SK-N-SH (cell line): ENCODE results near the gene LEO1. TPM values are rescaled to one million over a fixed set of nuclear protein-coding genes. Genes with fewer than 3 reads are reported as not detected.

Experiments
- CTCF ChIA-PET: fragments of 300-600, 350-600 bp; formaldehyde crosslinking; extraction: SDS; loops from one replicate; lab custom pipeline; 2021; lab: Yijun Ruan, JAX
- POLR2A ChIA-PET: fragments of 350-600 bp; sonication (Branson Sonifier 250); formaldehyde crosslinking; extraction: SDS; loops from one replicate; lab custom pipeline; 2020; ENCODE audit warnings: antibody characterized with exemption, inconsistent platforms; lab: Yijun Ruan, JAX
- DNase-seq: peaks from one replicate; pipeline ENCODE4 v3.0.0; 2012
- H2AFZ ChIP-seq: fragments of 200-600 bp; sonication (generic); 2 replicates; pipeline ENCODE4 v1.8.1; 2016; ENCODE audit warnings: antibody characterized with exemption, mild to moderate bottlenecking, low read depth
- H3F3A ChIP-seq: fragments of 200-600 bp; sonication (generic); replicated peaks from 2 replicates; pipeline ENCODE3; 2016; ENCODE audit warnings: antibody characterized with exemption, mild to moderate bottlenecking; ENCODE audit not compliant: insufficient read depth
- H3K27ac ChIP-seq, 2 experiments: fragments of 200-500 bp in 1 of 2; fragments of 200-600 bp in 1 of 2; sonication (Bioruptor generic) in 1 of 2; sonication (generic), shearing (Covaris generic) in 1 of 2; 2 replicates each; pipeline versions ENCODE4 v1.5.1 to v1.6.1; 2014 to 2016; ENCODE audit warnings: low read depth in 2 of 2, inconsistent platforms in 1 of 2, low read length in 1 of 2, mild to moderate bottlenecking in 1 of 2, mixed read lengths in 1 of 2
- H3K27me3 ChIP-seq: fragments of 200-600 bp; sonication (generic), shearing (Covaris generic); 2 replicates; pipeline ENCODE4 v1.6.1; 2016; ENCODE audit warnings: mixed run types; ENCODE audit not compliant: insufficient read depth
- H3K36me3 ChIP-seq, 2 experiments: fragments of 200-500 bp in 1 of 2; fragments of 200-600 bp in 1 of 2; sonication (Bioruptor generic) in 1 of 2; sonication (generic) in 1 of 2; replicated peaks in 1 of 2; 2 replicates each; pipeline versions ENCODE3 to v1.5.1; 2014 to 2016; ENCODE audit warnings: low read length in 1 of 2, mild to moderate bottlenecking in 1 of 2; ENCODE audit not compliant: insufficient read depth in 2 of 2, control insufficient read depth in 1 of 2
- H3K4me1 ChIP-seq, 2 experiments: fragments of 200-500 bp in 1 of 2; fragments of 200-600 bp in 1 of 2; sonication (Bioruptor generic) in 1 of 2; sonication (generic), shearing (Covaris generic) in 1 of 2; 2 replicates each; pipeline versions ENCODE4 v1.5.1 to v1.6.1; 2014 to 2016; ENCODE audit warnings: low read depth in 1 of 2, low read length in 1 of 2, mixed run types in 1 of 2; ENCODE audit not compliant: insufficient read depth in 2 of 2, control insufficient read depth in 1 of 2
- H3K4me2 ChIP-seq: fragments of 200-600 bp; sonication (generic), shearing (Covaris generic); 2 replicates; pipeline ENCODE4 v1.6.1; 2017; ENCODE audit warnings: mixed run types
- H3K4me3 ChIP-seq, 2 experiments: fragments of 200-500 bp in 1 of 2; fragments of 200-600 bp in 1 of 2; sonication (Bioruptor generic) in 1 of 2; sonication (generic), shearing (Covaris generic) in 1 of 2; 2 replicates each; pipeline versions ENCODE4 v1.5.1 to v1.8.1; 2014 to 2016; ENCODE audit warnings: low read depth in 2 of 2, inconsistent platforms in 1 of 2, low read length in 1 of 2, mild to moderate bottlenecking in 1 of 2, mixed read lengths in 1 of 2, moderate library complexity in 1 of 2
- H3K79me2 ChIP-seq: fragments of 200-600 bp; sonication (generic); 2 replicates; pipeline ENCODE4 v1.8.1; 2017; ENCODE audit warnings: mild to moderate bottlenecking; ENCODE audit not compliant: insufficient read depth
- H3K9ac ChIP-seq: fragments of 200-600 bp; sonication (generic); 2 replicates; pipeline ENCODE4 v1.6.1; 2017; ENCODE audit warnings: mixed run types
- H3K9me2 ChIP-seq: fragments of 200-600 bp; sonication (generic); 2 replicates; pipeline ENCODE4 v1.6.1; 2017; ENCODE audit warnings: mixed run types
- H3K9me3 ChIP-seq: fragments of 200-600 bp; sonication (generic); 2 replicates; pipeline ENCODE4 v1.6.1; 2017; ENCODE audit warnings: mixed run types, mild to moderate bottlenecking, moderate library complexity
- H4K20me1 ChIP-seq: fragments of 200-600 bp; sonication (generic); 2 replicates; pipeline ENCODE4 v1.6.1; 2017; ENCODE audit warnings: mild to moderate bottlenecking, mixed run types; ENCODE audit not compliant: insufficient read depth
- CHD2 ChIP-seq: fragments of 150-350 bp; IDR thresholded peaks from 2 replicates; pipeline ENCODE4 v1.6.1; 2018; ENCODE audit warnings: low read length; ENCODE audit not compliant: partially characterized antibody
- FOSL2 ChIP-seq: IDR thresholded peaks from 2 replicates; pipeline ENCODE4 v1.4.0; 2012; ENCODE audit warnings: low read depth, mild to moderate bottlenecking, moderate library complexity, borderline replicate concordance
- GABPA ChIP-seq: IDR thresholded peaks from 2 replicates; pipeline ENCODE4 v1.4.0; 2012; ENCODE audit warnings: low read depth, mild to moderate bottlenecking
- GATA2 ChIP-seq: sonication (generic); formaldehyde crosslinking; IDR thresholded peaks from 2 replicates; pipeline ENCODE4 v1.5.0; 2020; ENCODE audit warnings: mild to moderate bottlenecking, missing genetic modification reagents
- JUND ChIP-seq: IDR thresholded peaks from 2 replicates; pipeline ENCODE4 v1.4.0; 2012
- MEF2A ChIP-seq: IDR thresholded peaks from 2 replicates; pipeline ENCODE4 v1.4.0; 2012; ENCODE audit warnings: low read depth, borderline replicate concordance
- MXI1 ChIP-seq: IDR thresholded peaks from 2 replicates; pipeline ENCODE4 v1.6.1; 2012; ENCODE audit warnings: mild to moderate bottlenecking, low read depth, low read length, improper control_type of control experiment
- NFIC ChIP-seq: IDR thresholded peaks from 2 replicates; pipeline ENCODE4 v1.4.0; 2012; ENCODE audit warnings: borderline replicate concordance
- POLR2AphosphoS5 ChIP-seq: IDR thresholded peaks from 2 replicates; pipeline ENCODE4 v1.6.1; 2012; ENCODE audit warnings: low read depth, low read length
- RCOR1 ChIP-seq: fragments of 150-350 bp; IDR thresholded peaks from 2 replicates; pipeline ENCODE4 v1.6.1; 2017; ENCODE audit warnings: antibody characterized with exemption, low read length
- RFX5 ChIP-seq: IDR thresholded peaks from 2 replicates; pipeline ENCODE4 v1.6.1; 2012; ENCODE audit warnings: mild to moderate bottlenecking, improper control_type of control experiment, low read length
- RXRA ChIP-seq: IDR thresholded peaks from 2 replicates; pipeline ENCODE4 v1.4.0; 2012; ENCODE audit warnings: low read depth, mild to moderate bottlenecking, borderline replicate concordance
- SIN3A ChIP-seq: IDR thresholded peaks from 2 replicates; pipeline ENCODE4 v1.6.1; 2012; ENCODE audit warnings: low read depth, mild to moderate bottlenecking, low read length, moderate library complexity, borderline replicate concordance
- TAF1 ChIP-seq: IDR thresholded peaks from 2 replicates; pipeline ENCODE4 v1.6.1; 2012; ENCODE audit warnings: low read depth, mild to moderate bottlenecking, low read length, moderate library complexity, borderline replicate concordance
- TEAD4 ChIP-seq: IDR thresholded peaks from 2 replicates; pipeline ENCODE4 v1.4.0; 2012; ENCODE audit warnings: mild to moderate bottlenecking, borderline replicate concordance; ENCODE audit not compliant: insufficient read depth
- WGBS: methylation state at CpG from one replicate; pipeline ENCODE4 v1.1.6; 2017; ENCODE audit warnings: low lambda C conversion rate; 5-methylcytosine and 5-hydroxymethylcytosine counted together
- polyA plus RNA-seq, 3 experiments: library from polyadenylated mRNA; depleted of rRNA; stranded (reverse); fragments of >200 nt; gene quantifications; 2 replicates each; pipeline ENCODE4 v1.2.3, GENCODE V29; 2012
- TF ChIP-seq, protein P1 (sequence below): IDR thresholded peaks from 2 replicates; pipeline ENCODE4 v1.4.0; 2012; ENCODE audit warnings: low read depth, borderline replicate concordance
- TF ChIP-seq, protein P2 (sequence below): IDR thresholded peaks from 2 replicates; pipeline ENCODE4 v1.4.0; 2012; ENCODE audit warnings: low read depth, borderline replicate concordance
- TF ChIP-seq, protein P3 (sequence below): fragments of 150-350 bp; IDR thresholded peaks from 2 replicates; pipeline ENCODE4 v1.6.1; 2017; ENCODE audit warnings: antibody characterized with exemption, low read length, low read depth, borderline replicate concordance
- TF ChIP-seq, protein P4 (sequence below): fragments of 200-600 bp; sonication (generic); IDR thresholded peaks from 2 replicates; pipeline ENCODE4 v1.6.1; 2017; ENCODE audit warnings: antibody characterized with exemption, mild to moderate bottlenecking, moderate library complexity

The LEO1 gene
- polyA plus RNA-seq, 1 of the 3 experiments (the other 2 are of a cell fraction), result 6.7 TPM

DNA sequence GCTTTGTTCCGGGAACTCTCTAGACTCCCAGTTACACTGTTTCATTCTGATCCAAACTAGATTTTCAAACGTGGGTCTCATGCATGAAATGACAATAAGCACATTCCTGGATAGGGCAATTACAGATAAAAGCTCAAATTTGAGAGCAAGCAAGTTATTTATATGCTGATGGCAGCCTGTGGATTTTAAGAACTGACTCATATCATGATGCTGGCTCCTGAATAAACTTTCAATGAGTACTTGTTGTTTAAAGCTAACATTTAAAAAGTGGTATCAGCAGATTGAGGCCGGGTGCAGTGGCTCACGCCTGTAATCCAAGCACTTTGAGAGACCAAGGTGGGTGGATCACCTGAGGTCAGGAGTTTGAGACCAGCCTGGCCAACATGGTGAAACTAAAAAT is 66.6 kb downstream of the LEO1 start:
- no peak overlapping the region for H3K4me2 ChIP-seq
- no peak for DNase-seq
- H3K4me3 ChIP-seq, result no peak overlapping the region
- no peak overlapping the region for H2AFZ ChIP-seq
- H3K36me3 ChIP-seq, result peaks cover 55 to 71% of the 10 kb centered on the region in 2 experiments
- ChIA-PET POLR2A (interaction anchor here (0.9 kb wide), 1 partner anchor 93 kb away, joined by 3 read pairs; no protein-coding TSS in a partner anchor), CTCF (interaction anchor here (1.2 to 2.5 kb wide), 4 partner anchors 9 to 255 kb away, joined by 3 to 13 read pairs (median 4); no protein-coding TSS in a partner anchor)
- 74% methylated on average over 4 of the region's 4 CpGs for WGBS
- peaks cover 0 to 11% of the 10 kb centered on the region in 2 experiments; a peak in 1 of 4 replicates for H3K4me1 ChIP-seq
- H3K9me2 ChIP-seq, result no peaks in the 10 kb centered on the region
- TF ChIP-seq NFIC (no peak), CHD2 (no peak), MEF2A (no peak)
- peaks cover 5% of the 10 kb centered on the region for H3F3A ChIP-seq
- H3K27ac ChIP-seq, result no peak overlapping the region
- H3K79me2 ChIP-seq, result peaks cover 12% of the 10 kb centered on the region; the same call in 1 of the 2 replicates
- H3K27me3 ChIP-seq, result no peaks in the 10 kb centered on the region
- no peak overlapping the region for H3K9ac ChIP-seq
- no peaks in the 10 kb centered on the region for H3K9me3 ChIP-seq
- peaks cover 12% of the 10 kb centered on the region for H4K20me1 ChIP-seq

DNA sequence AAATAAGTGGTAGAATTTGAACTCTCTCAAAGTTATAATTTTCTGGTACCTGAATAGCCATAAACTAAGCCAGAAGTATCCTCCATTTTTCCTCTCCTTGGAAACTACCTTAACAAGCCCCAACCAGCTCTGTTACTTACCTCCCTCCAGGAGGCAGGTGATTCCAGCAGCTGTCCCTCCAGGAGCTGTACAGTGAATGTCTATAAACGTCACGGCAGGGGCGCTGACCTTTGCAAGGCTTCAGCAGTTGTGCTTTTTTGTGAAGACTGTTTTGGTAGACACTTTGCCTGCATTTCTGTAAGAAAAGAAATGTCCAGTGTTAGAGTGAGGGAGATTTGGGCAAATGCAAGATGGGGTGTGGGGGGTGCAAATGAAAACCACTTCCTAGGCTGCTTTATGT is 67.2 kb downstream of the LEO1 start:
- Histone ChIP-seq H4K20me1 (peaks cover 12% of the 10 kb centered on the region), H3K4me3 (no peak overlapping the region), H3K9ac (no peak overlapping the region), H2AFZ (no peak overlapping the region), H3K9me3 (no peaks in the 10 kb centered on the region), H3F3A (peaks cover 5% of the 10 kb centered on the region), H3K9me2 (no peaks in the 10 kb centered on the region), H3K27me3 (no peaks in the 10 kb centered on the region), H3K79me2 (peaks cover 12% of the 10 kb centered on the region; the same call in 1 of the 2 replicates), H3K27ac (no peak overlapping the region), H3K4me1 (peaks cover 0 to 11% of the 10 kb centered on the region in 2 experiments; a peak in 1 of 4 replicates), H3K4me2 (no peak overlapping the region), H3K36me3 (peaks cover 56 to 71% of the 10 kb centered on the region in 2 experiments)
- CTCF ChIA-PET, result interaction anchor here (1.2 to 2.5 kb wide), 3 partner anchors 9 to 254 kb away, joined by 3 to 13 read pairs (median 4); no protein-coding TSS in a partner anchor
- POLR2A ChIA-PET, result interaction anchor here (0.9 kb wide), 1 partner anchor 92 kb away, joined by 3 read pairs; no protein-coding TSS in a partner anchor
- no peak for DNase-seq
- 92% methylated on average over 3 of the region's 3 CpGs for WGBS
- TF ChIP-seq RCOR1 (no peak), POLR2AphosphoS5 (no peak), JUND (no peak), GATA2 (CRISPR knock-in tag) (no peak), RXRA (no peak), RFX5 (no peak), MXI1 (no peak), GABPA (no peak), TAF1 (no peak), TEAD4 (no peak), SIN3A (no peak), NFIC (no peak), FOSL2 (no peak)
- TF ChIP-seq, protein P1, sequence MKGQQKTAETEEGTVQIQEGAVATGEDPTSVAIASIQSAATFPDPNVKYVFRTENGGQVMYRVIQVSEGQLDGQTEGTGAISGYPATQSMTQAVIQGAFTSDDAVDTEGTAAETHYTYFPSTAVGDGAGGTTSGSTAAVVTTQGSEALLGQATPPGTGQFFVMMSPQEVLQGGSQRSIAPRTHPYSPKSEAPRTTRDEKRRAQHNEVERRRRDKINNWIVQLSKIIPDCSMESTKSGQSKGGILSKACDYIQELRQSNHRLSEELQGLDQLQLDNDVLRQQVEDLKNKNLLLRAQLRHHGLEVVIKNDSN, result no peak
- TF ChIP-seq, protein P2, sequence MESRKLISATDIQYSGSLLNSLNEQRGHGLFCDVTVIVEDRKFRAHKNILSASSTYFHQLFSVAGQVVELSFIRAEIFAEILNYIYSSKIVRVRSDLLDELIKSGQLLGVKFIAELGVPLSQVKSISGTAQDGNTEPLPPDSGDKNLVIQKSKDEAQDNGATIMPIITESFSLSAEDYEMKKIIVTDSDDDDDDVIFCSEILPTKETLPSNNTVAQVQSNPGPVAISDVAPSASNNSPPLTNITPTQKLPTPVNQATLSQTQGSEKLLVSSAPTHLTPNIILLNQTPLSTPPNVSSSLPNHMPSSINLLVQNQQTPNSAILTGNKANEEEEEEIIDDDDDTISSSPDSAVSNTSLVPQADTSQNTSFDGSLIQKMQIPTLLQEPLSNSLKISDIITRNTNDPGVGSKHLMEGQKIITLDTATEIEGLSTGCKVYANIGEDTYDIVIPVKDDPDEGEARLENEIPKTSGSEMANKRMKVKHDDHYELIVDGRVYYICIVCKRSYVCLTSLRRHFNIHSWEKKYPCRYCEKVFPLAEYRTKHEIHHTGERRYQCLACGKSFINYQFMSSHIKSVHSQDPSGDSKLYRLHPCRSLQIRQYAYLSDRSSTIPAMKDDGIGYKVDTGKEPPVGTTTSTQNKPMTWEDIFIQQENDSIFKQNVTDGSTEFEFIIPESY, result no peak
- TF ChIP-seq, protein P3, sequence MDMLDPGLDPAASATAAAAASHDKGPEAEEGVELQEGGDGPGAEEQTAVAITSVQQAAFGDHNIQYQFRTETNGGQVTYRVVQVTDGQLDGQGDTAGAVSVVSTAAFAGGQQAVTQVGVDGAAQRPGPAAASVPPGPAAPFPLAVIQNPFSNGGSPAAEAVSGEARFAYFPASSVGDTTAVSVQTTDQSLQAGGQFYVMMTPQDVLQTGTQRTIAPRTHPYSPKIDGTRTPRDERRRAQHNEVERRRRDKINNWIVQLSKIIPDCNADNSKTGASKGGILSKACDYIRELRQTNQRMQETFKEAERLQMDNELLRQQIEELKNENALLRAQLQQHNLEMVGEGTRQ, result no peak
- TF ChIP-seq, protein P4, sequence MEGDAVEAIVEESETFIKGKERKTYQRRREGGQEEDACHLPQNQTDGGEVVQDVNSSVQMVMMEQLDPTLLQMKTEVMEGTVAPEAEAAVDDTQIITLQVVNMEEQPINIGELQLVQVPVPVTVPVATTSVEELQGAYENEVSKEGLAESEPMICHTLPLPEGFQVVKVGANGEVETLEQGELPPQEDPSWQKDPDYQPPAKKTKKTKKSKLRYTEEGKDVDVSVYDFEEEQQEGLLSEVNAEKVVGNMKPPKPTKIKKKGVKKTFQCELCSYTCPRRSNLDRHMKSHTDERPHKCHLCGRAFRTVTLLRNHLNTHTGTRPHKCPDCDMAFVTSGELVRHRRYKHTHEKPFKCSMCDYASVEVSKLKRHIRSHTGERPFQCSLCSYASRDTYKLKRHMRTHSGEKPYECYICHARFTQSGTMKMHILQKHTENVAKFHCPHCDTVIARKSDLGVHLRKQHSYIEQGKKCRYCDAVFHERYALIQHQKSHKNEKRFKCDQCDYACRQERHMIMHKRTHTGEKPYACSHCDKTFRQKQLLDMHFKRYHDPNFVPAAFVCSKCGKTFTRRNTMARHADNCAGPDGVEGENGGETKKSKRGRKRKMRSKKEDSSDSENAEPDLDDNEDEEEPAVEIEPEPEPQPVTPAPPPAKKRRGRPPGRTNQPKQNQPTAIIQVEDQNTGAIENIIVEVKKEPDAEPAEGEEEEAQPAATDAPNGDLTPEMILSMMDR, result no peak
